ENCODE data around the gene CATSPERD.
A peak's percentile ranks its signal among the peaks of the same experiment; 100 is the strongest.

The CATSPERD gene

GRCh38 chr19:5684694-5685430, 35.6 kb upstream of the CATSPERD start:
- Histone ChIP-seq H2BK120ac (ENCODE audit: insufficient read depth, low read length, poor library complexity) (no peak overlapping the region), H2BK5ac (ENCODE audit: low read depth, low read length, poor library complexity) (no peak overlapping the region), H3K4me2 (ENCODE audit: low read length) (no peak overlapping the region), H3K27me3 (ENCODE audit: insufficient read depth, low read length) (no peaks in the 10 kb centered on the region), H4K91ac (ENCODE audit: low read depth, low read length) (no peak overlapping the region), H3K79me2 (ENCODE audit: control insufficient read depth, insufficient read depth, low read length, poor library complexity) (peaks cover 8% of the 10 kb centered on the region), H2BK12ac (ENCODE audit: low read length) (no peak overlapping the region), H4K12ac (ENCODE audit: low read depth, low read length) (no peak overlapping the region), H2AFZ (ENCODE audit: insufficient read depth, low read length, poor library complexity) (no peak overlapping the region), H3K4ac (ENCODE audit: low read depth, low read length) (no peak overlapping the region), H3K36me3 (ENCODE audit: control insufficient read depth in 1 of 2, insufficient read depth in 2 of 2, low read length in 2 of 2) (no peaks in the 10 kb centered on the region), H3K9me3 (ENCODE audit: insufficient read depth, low read depth, low read length) (no peaks in the 10 kb centered on the region), H3K23ac (ENCODE audit: low read length) (no peak overlapping the region), H3K27ac (ENCODE audit: low read depth, low read length) (no peak overlapping the region), H3K79me1 (ENCODE audit: low read length) (peaks cover 13% of the 10 kb centered on the region), H4K8ac (ENCODE audit: low read depth, low read length) (no peak overlapping the region), H3K18ac (ENCODE audit: low read length) (no peak overlapping the region), H3K4me3 (ENCODE audit: low read depth, low read length) (no peak overlapping the region), H3K4me1 (ENCODE audit: control insufficient read depth in 1 of 2, insufficient read depth in 2 of 2, low read length in 2 of 2) (peaks cover 9 to 20% of the 10 kb centered on the region in 2 experiments), H3K14ac (ENCODE audit: low read length) (no peak overlapping the region), H2AK5ac (ENCODE audit: low read length) (no peak overlapping the region), H3K9ac (ENCODE audit: low read length) (no peak overlapping the region)
- no peak for DNase-seq
- no CpG with 5 or more reads among the region's 22 CpGs for WGBS (ENCODE audit: extremely low coverage, insufficient coverage, insufficient read length)

- no CpG with 5 or more reads among the region's 16 CpGs for WGBS (ENCODE audit: extremely low coverage, insufficient coverage, insufficient read length)
- peaks cover 12% of the 10 kb centered on the region for H3K79me2 ChIP-seq (ENCODE audit: control insufficient read depth, insufficient read depth, low read length, poor library complexity)
- H3K36me3 ChIP-seq (ENCODE audit: control insufficient read depth in 1 of 2, insufficient read depth in 2 of 2, low read length in 2 of 2): peaks cover under 1 to 2% of the 10 kb centered on the region in 2 experiments
- H3K4me3 ChIP-seq (ENCODE audit: low read depth, low read length): no peak overlapping the region
- H2AFZ ChIP-seq (ENCODE audit: insufficient read depth, low read length, poor library complexity): peak overlapping the region; percentile 72
- no peaks in the 10 kb centered on the region for H3K27me3 ChIP-seq (ENCODE audit: insufficient read depth, low read length)
- H3K4me2 ChIP-seq (ENCODE audit: low read length): peak overlapping the region; percentile 76
- no peak overlapping the region for H3K14ac ChIP-seq (ENCODE audit: low read length)
- H3K9ac ChIP-seq (ENCODE audit: low read length): no peak overlapping the region
- H2BK12ac ChIP-seq (ENCODE audit: low read length): no peak overlapping the region
- H3K4me1 ChIP-seq (ENCODE audit: control insufficient read depth in 1 of 2, insufficient read depth in 2 of 2, low read length in 2 of 2): peaks cover 6 to 17% of the 10 kb centered on the region in 2 experiments
- no peak overlapping the region for H4K91ac ChIP-seq (ENCODE audit: low read depth, low read length)
- no peak overlapping the region for H2BK120ac ChIP-seq (ENCODE audit: insufficient read depth, low read length, poor library complexity)
- H3K79me1 ChIP-seq (ENCODE audit: low read length): peaks cover 9% of the 10 kb centered on the region
- no peak overlapping the region for H2AK5ac ChIP-seq (ENCODE audit: low read length)
- H3K18ac ChIP-seq (ENCODE audit: low read length): no peak overlapping the region
- H3K4ac ChIP-seq (ENCODE audit: low read depth, low read length): no peak overlapping the region
- H4K8ac ChIP-seq (ENCODE audit: low read depth, low read length): peak overlapping the region; percentile 29
- H2BK5ac ChIP-seq (ENCODE audit: low read depth, low read length, poor library complexity): no peak overlapping the region
- no peak overlapping the region for H4K12ac ChIP-seq (ENCODE audit: low read depth, low read length)
- no peak for DNase-seq
- H3K23ac ChIP-seq (ENCODE audit: low read length): no peak overlapping the region
- no peak overlapping the region for H3K27ac ChIP-seq (ENCODE audit: low read depth, low read length)
- H3K9me3 ChIP-seq (ENCODE audit: insufficient read depth, low read depth, low read length): no peaks in the 10 kb centered on the region
Observed at GRCh38 chr19:5686326-5686646, 34.2 kb upstream of the CATSPERD start.

GRCh38 chr19:5686647-5687359, 33.6 kb upstream of the CATSPERD start:
- H3K14ac ChIP-seq (ENCODE audit: low read length): no peak overlapping the region
- H2AFZ ChIP-seq (ENCODE audit: insufficient read depth, low read length, poor library complexity): peak overlapping the region; percentile 85
- peak overlapping the region; percentile 67 for H4K91ac ChIP-seq (ENCODE audit: low read depth, low read length)
- no CpG with 5 or more reads among the region's 59 CpGs for WGBS (ENCODE audit: extremely low coverage, insufficient coverage, insufficient read length)
- H3K4me1 ChIP-seq (ENCODE audit: control insufficient read depth in 1 of 2, insufficient read depth in 2 of 2, low read length in 2 of 2): peaks cover 8 to 16% of the 10 kb centered on the region in 2 experiments
- peak overlapping the region; percentile 76 for H3K4me2 ChIP-seq (ENCODE audit: low read length)
- H3K79me1 ChIP-seq (ENCODE audit: low read length): peaks cover 9% of the 10 kb centered on the region
- peak overlapping the region; percentile 88 for H3K4me3 ChIP-seq (ENCODE audit: low read depth, low read length)
- no peak overlapping the region for H3K18ac ChIP-seq (ENCODE audit: low read length)
- no peak overlapping the region for H2BK12ac ChIP-seq (ENCODE audit: low read length)
- no peak overlapping the region for H3K4ac ChIP-seq (ENCODE audit: low read depth, low read length)
- peak overlapping the region; percentile 83 for H4K12ac ChIP-seq (ENCODE audit: low read depth, low read length)
- H3K27ac ChIP-seq (ENCODE audit: low read depth, low read length): no peak overlapping the region
- H3K9me3 ChIP-seq (ENCODE audit: insufficient read depth, low read depth, low read length): no peaks in the 10 kb centered on the region
- DNase-seq: peak; percentile 96 to 99
- H3K9ac ChIP-seq (ENCODE audit: low read length): no peak overlapping the region
- H3K23ac ChIP-seq (ENCODE audit: low read length): no peak overlapping the region
- no peaks in the 10 kb centered on the region for H3K27me3 ChIP-seq (ENCODE audit: insufficient read depth, low read length)
- peaks cover 16% of the 10 kb centered on the region for H3K79me2 ChIP-seq (ENCODE audit: control insufficient read depth, insufficient read depth, low read length, poor library complexity)
- no peak overlapping the region for H2BK5ac ChIP-seq (ENCODE audit: low read depth, low read length, poor library complexity)
- peaks cover 6 to 7% of the 10 kb centered on the region in 2 experiments for H3K36me3 ChIP-seq (ENCODE audit: control insufficient read depth in 1 of 2, insufficient read depth in 2 of 2, low read length in 2 of 2)
- H4K8ac ChIP-seq (ENCODE audit: low read depth, low read length): peak overlapping the region; percentile 77
- no peak overlapping the region for H2BK120ac ChIP-seq (ENCODE audit: insufficient read depth, low read length, poor library complexity)
- peak overlapping the region; percentile 82 for H2AK5ac ChIP-seq (ENCODE audit: low read length)

- H3K9me3 ChIP-seq (ENCODE audit: insufficient read depth, low read depth, low read length): no peaks in the 10 kb centered on the region
- no peak overlapping the region for H2BK12ac ChIP-seq (ENCODE audit: low read length)
- no peak overlapping the region for H3K4ac ChIP-seq (ENCODE audit: low read depth, low read length)
- no peak overlapping the region for H2BK120ac ChIP-seq (ENCODE audit: insufficient read depth, low read length, poor library complexity)
- no peak overlapping the region for H3K27ac ChIP-seq (ENCODE audit: low read depth, low read length)
- H3K4me3 ChIP-seq (ENCODE audit: low read depth, low read length): peak overlapping the region; percentile 4
- H3K14ac ChIP-seq (ENCODE audit: low read length): peak overlapping the region; percentile 6
- no peak overlapping the region for H2BK5ac ChIP-seq (ENCODE audit: low read depth, low read length, poor library complexity)
- peaks cover 13 to 15% of the 10 kb centered on the region in 2 experiments for H3K36me3 ChIP-seq (ENCODE audit: control insufficient read depth in 1 of 2, insufficient read depth in 2 of 2, low read length in 2 of 2)
- H4K12ac ChIP-seq (ENCODE audit: low read depth, low read length): peak overlapping the region; percentile 83
- H4K8ac ChIP-seq (ENCODE audit: low read depth, low read length): peak overlapping the region; percentile 77
- no peak overlapping the region for H3K23ac ChIP-seq (ENCODE audit: low read length)
- DNase-seq: no peak
- peak overlapping the region; percentile 10 for H3K18ac ChIP-seq (ENCODE audit: low read length)
- H3K27me3 ChIP-seq (ENCODE audit: insufficient read depth, low read length): no peaks in the 10 kb centered on the region
- peaks cover 22% of the 10 kb centered on the region for H3K79me2 ChIP-seq (ENCODE audit: control insufficient read depth, insufficient read depth, low read length, poor library complexity)
- peak overlapping the region; percentile 67 for H4K91ac ChIP-seq (ENCODE audit: low read depth, low read length)
- WGBS (ENCODE audit: extremely low coverage, insufficient coverage, insufficient read length): no CpG with 5 or more reads among the region's 76 CpGs
- no peak overlapping the region for H3K9ac ChIP-seq (ENCODE audit: low read length)
- peak overlapping the region; percentile 34 for H3K4me2 ChIP-seq (ENCODE audit: low read length)
- peaks cover 11 to 16% of the 10 kb centered on the region in 2 experiments for H3K4me1 ChIP-seq (ENCODE audit: control insufficient read depth in 1 of 2, insufficient read depth in 2 of 2, low read length in 2 of 2)
- peak overlapping the region; percentile 82 for H2AK5ac ChIP-seq (ENCODE audit: low read length)
- H3K79me1 ChIP-seq (ENCODE audit: low read length): peaks cover 9% of the 10 kb centered on the region
- H2AFZ ChIP-seq (ENCODE audit: insufficient read depth, low read length, poor library complexity): peak overlapping the region; percentile 85
Observed at GRCh38 chr19:5687360-5688198, 32.9 kb upstream of the CATSPERD start.

Measured in trophoblast cell (in vitro differentiated cells and primary cell).